GM23338 (cell line): ENCODE data around the gene RCBTB2.

ENCODE experiments used
- CREB1 ChIP-seq: fragments of 250-450 bp; sonication (Bioruptor Pico); IDR thresholded peaks from 2 replicates; pipeline ENCODE4 v1.5.0; 2020; ENCODE audit warnings: low read depth, mild to moderate bottlenecking, moderate library complexity
- EZH2 ChIP-seq: fragments of 200-600 bp; sonication (generic); IDR thresholded peaks from one replicate; pipeline ENCODE4 v1.8.0; 2017; ENCODE audit warnings: antibody characterized with exemption, mild to moderate bottlenecking, low read depth; ENCODE audit not compliant: unreplicated experiment
- EZH2phosphoT487 ChIP-seq: fragments of 200-600 bp; sonication (generic); IDR thresholded peaks from one replicate; pipeline ENCODE4 v1.8.1; 2018; ENCODE audit warnings: antibody characterized with exemption; ENCODE audit not compliant: unreplicated experiment
- JUNB ChIP-seq: IDR thresholded peaks from one replicate; pipeline ENCODE4 v1.6.1; 2016; ENCODE audit warnings: antibody characterized with exemption; ENCODE audit not compliant: unreplicated experiment
- NANOG ChIP-seq: IDR thresholded peaks from 2 replicates; pipeline ENCODE4 v1.6.1; 2016; ENCODE audit warnings: antibody characterized with exemption, borderline replicate concordance
- POLR2AphosphoS5 ChIP-seq: IDR thresholded peaks from 2 replicates; pipeline ENCODE4 v1.6.1; 2016; ENCODE audit warnings: antibody characterized with exemption, low read depth
- REST ChIP-seq: IDR thresholded peaks from one replicate; pipeline ENCODE4 v1.6.1; 2018; ENCODE audit warnings: antibody characterized with exemption; ENCODE audit not compliant: unreplicated experiment
- STAT1 ChIP-seq: IDR thresholded peaks from one replicate; pipeline ENCODE4 v1.6.1; 2016; ENCODE audit warnings: antibody characterized with exemption; ENCODE audit not compliant: unreplicated experiment
- ZNF114 ChIP-seq: fragments of 250-450 bp; sonication (Bioruptor Pico); IDR thresholded peaks from 2 replicates; pipeline ENCODE4 v1.5.0; 2020; ENCODE audit warnings: mild to moderate bottlenecking, moderate library complexity
- ZNF331 ChIP-seq: fragments of 250-450 bp; sonication (Bioruptor Pico); IDR thresholded peaks from 2 replicates; pipeline ENCODE4 v1.5.0; 2020; ENCODE audit warnings: low read depth, mild to moderate bottlenecking, moderate library complexity
- TF ChIP-seq, protein P1 (sequence below), 2 experiments: fragments of 200-600 bp in 1 of 2; sonication (generic) in 1 of 2; conservative IDR thresholded peaks; 2 replicates each; pipeline versions ENCODE4 v1.5.1 to v1.6.1; 2016 to 2017; ENCODE audit warnings: antibody characterized with exemption in 2 of 2, low read depth in 2 of 2, mild to moderate bottlenecking in 2 of 2, moderate library complexity in 1 of 2
- TF ChIP-seq, protein P2 (sequence below): IDR thresholded peaks from 2 replicates; pipeline ENCODE4 v1.6.1; 2016; ENCODE audit warnings: antibody characterized with exemption

DNA sequence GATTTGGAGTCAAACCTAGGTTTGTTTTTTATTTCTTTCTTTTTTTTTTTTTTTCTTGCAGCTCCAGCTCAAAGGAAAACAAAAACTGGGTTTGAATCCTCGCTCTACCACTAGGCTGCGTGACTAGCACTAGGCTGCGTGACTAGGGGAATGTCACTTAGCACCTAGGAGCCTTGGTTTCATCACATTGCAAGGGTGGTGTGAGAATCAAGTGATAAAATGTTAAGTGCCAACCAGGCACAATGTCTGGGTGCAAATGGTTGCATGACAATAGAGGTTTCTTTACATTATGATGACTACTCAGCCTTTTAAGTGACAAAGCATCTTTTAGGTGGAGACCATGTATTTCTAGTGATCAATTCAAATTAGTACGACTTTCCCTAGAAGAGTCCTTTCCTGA, 27.9 kb downstream of the RCBTB2 start:
- TF ChIP-seq, protein P1, sequence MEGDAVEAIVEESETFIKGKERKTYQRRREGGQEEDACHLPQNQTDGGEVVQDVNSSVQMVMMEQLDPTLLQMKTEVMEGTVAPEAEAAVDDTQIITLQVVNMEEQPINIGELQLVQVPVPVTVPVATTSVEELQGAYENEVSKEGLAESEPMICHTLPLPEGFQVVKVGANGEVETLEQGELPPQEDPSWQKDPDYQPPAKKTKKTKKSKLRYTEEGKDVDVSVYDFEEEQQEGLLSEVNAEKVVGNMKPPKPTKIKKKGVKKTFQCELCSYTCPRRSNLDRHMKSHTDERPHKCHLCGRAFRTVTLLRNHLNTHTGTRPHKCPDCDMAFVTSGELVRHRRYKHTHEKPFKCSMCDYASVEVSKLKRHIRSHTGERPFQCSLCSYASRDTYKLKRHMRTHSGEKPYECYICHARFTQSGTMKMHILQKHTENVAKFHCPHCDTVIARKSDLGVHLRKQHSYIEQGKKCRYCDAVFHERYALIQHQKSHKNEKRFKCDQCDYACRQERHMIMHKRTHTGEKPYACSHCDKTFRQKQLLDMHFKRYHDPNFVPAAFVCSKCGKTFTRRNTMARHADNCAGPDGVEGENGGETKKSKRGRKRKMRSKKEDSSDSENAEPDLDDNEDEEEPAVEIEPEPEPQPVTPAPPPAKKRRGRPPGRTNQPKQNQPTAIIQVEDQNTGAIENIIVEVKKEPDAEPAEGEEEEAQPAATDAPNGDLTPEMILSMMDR (conservative IDR thresholded peaks at IDR 0.05; ENCODE audit: low read depth in 2 of 2): peak; percentile 25 to 47; a peak in 2 of 4 replicates
- no peak for TF ChIP-seq EZH2
- no peak for TF ChIP-seq EZH2phosphoT487
- no peak for TF ChIP-seq POLR2AphosphoS5
- no peak for TF ChIP-seq REST
- no peak for TF ChIP-seq ZNF114 (CRISPR knock-in tag)
- no peak for TF ChIP-seq CREB1
- no peak for TF ChIP-seq JUNB
- no peak for TF ChIP-seq NANOG
- no peak for TF ChIP-seq STAT1
- TF ChIP-seq, protein P2, sequence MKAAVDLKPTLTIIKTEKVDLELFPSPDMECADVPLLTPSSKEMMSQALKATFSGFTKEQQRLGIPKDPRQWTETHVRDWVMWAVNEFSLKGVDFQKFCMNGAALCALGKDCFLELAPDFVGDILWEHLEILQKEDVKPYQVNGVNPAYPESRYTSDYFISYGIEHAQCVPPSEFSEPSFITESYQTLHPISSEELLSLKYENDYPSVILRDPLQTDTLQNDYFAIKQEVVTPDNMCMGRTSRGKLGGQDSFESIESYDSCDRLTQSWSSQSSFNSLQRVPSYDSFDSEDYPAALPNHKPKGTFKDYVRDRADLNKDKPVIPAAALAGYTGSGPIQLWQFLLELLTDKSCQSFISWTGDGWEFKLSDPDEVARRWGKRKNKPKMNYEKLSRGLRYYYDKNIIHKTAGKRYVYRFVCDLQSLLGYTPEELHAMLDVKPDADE: no peak
- TF ChIP-seq ZNF331 (CRISPR knock-in tag): no peak
